ENCODE data around the gene ATG10.

The ATG10 gene

GRCh38 chr5:82274343-82275211 lies 302.8 kb downstream of the ATG10 start:
- no peak overlapping the region for H3K27ac ChIP-seq
- TF ChIP-seq, protein P1, sequence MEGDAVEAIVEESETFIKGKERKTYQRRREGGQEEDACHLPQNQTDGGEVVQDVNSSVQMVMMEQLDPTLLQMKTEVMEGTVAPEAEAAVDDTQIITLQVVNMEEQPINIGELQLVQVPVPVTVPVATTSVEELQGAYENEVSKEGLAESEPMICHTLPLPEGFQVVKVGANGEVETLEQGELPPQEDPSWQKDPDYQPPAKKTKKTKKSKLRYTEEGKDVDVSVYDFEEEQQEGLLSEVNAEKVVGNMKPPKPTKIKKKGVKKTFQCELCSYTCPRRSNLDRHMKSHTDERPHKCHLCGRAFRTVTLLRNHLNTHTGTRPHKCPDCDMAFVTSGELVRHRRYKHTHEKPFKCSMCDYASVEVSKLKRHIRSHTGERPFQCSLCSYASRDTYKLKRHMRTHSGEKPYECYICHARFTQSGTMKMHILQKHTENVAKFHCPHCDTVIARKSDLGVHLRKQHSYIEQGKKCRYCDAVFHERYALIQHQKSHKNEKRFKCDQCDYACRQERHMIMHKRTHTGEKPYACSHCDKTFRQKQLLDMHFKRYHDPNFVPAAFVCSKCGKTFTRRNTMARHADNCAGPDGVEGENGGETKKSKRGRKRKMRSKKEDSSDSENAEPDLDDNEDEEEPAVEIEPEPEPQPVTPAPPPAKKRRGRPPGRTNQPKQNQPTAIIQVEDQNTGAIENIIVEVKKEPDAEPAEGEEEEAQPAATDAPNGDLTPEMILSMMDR (conservative IDR thresholded peaks at IDR 0.05) = no peak

DNA sequence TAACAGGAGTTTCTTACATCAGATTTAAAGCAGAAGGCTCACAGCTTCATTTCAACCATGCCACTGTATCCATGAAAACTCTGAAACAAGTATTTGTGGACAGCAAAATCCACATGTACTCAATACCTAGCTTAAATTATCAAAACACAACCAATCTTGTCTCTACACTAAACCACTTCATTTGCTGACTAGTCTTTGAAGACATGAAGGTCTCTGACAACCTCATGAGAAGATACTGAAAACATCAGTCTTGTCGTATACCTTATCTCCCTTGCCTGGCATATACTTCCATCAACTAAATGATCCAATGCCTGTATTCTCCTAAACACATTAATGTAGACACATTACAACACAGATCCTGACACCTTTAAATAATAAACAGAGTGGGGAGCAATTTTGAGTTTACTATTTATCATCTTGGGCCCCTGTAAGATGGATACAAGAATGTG lies 303.4 kb downstream of the ATG10 start:
- no peak overlapping the region for H3K27ac ChIP-seq
- TF ChIP-seq, protein P1 (conservative IDR thresholded peaks at IDR 0.05) = no peak

- peak overlapping the region; percentile 84 for H3K27ac ChIP-seq
- TF ChIP-seq, protein P1 (conservative IDR thresholded peaks at IDR 0.05) = no peak
These were observed 305.2 kb downstream of the ATG10 start for GRCh38 chr5:82276800-82277612.

DNA sequence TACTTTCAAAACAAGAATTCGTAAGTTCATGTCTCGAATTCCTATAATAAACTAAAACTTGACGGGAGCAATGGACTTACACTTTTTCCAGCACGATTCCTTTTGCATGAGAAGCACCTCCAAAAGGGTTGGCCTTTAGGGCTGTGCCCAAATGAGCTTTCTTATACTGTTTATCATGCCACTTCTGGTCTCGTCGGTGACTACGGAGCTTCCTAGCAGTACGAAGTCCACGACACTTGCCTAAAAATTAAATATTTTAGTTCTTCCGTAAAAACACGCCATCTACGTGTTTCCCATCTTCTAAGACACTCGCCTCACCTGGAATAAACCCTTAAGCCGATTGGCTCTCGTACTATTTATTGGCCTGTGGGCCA lies 305.8 kb downstream of the ATG10 start:
- H3K27ac ChIP-seq = peak overlapping the region; percentile 84
- TF ChIP-seq, protein P1 (conservative IDR thresholded peaks at IDR 0.05) = no peak

GRCh38 chr5:82277987-82278710 lies 306.3 kb downstream of the ATG10 start, which contains the start of gene RPS23:
Gene RPS23 (minus strand): TSS chr5:82278354. CDS start chr5:82278323, 31 bp downstream.
- H3K27ac ChIP-seq = peak within 1 kb of the TSS; percentile 84
- TF ChIP-seq, protein P1 (conservative IDR thresholded peaks at IDR 0.05) = no peak

DNA sequence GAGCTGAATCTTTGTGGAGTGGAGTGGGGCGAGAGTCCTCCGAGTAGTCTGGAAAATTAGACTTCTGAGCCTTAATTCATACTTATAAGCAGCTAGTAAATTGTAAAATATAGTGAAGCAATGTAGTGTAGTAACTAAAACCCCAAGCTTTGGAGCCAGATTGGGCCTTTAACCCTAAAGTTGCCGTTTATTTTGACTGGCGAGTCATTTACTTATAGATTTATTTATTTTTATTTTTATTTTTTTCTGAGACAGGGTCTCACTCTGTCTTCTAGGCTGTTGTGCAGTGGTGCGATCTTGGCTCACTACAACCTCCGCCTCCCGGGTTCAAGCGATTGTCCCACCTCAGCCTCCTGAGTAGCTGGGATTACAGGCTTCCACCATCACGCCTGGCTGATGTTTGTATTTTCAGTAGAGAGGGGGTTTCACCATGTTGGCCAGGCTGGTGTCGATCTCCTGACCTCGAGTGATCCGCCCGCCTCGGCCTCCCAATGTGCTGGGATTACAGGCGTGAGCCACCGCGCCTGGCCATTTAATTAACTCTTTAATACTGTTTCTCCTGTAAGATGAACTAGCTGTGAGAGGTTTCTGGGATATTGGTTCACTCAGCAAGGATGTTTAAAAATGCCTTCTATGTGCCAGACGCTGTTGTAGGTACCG lies 307.0 kb downstream of the ATG10 start:
- TF ChIP-seq, protein P1 (conservative IDR thresholded peaks at IDR 0.05) = no peak
- H3K27ac ChIP-seq = peak overlapping the region; percentile 84
